Activated CD4-positive, alpha-beta memory T cell treated with anti-CD3 and anti-CD28 coated beads, Interleukin-2, amount 10 ng/mL, durations not matched to agents 7 days and 5 days (primary cell): ENCODE data around the gene PRR33. TPM values are rescaled to one million over a fixed set of nuclear protein-coding genes. Genes with fewer than 3 reads are reported as not detected.

Experiments
- CTCF ChIA-PET: fragments of 350-600 bp; sonication (Branson Sonifier 250); formaldehyde crosslinking; loops from one replicate; lab custom pipeline; 2021; ENCODE audit warnings: antibody characterized with exemption, inconsistent platforms; lab: Charles Lee
- POLR2A ChIA-PET: fragments of 350-600 bp; sonication (Branson Sonifier 250); formaldehyde crosslinking; loops from one replicate; lab custom pipeline; 2021; ENCODE audit warnings: antibody characterized with exemption; lab: Charles Lee
- DNase-seq: peaks from one replicate; pipeline ENCODE4 v3.0.0-alpha.2; 2020
- H3K27ac Mint-ChIP-seq: one replicate; pipeline ENCODE4 v1.8.0; 2021; ENCODE audit warnings: mild to moderate bottlenecking, mixed read lengths
- H3K27me3 Mint-ChIP-seq: one replicate; pipeline ENCODE4 v1.8.0; 2021; ENCODE audit warnings: mixed read lengths
- H3K36me3 Mint-ChIP-seq: one replicate; pipeline ENCODE4 v1.8.0; 2021; ENCODE audit warnings: low read depth, mixed read lengths
- H3K4me1 Mint-ChIP-seq: one replicate; pipeline ENCODE4 v1.8.0; 2021; ENCODE audit warnings: mixed read lengths
- H3K4me3 Mint-ChIP-seq: one replicate; pipeline ENCODE4 v1.8.0; 2021; ENCODE audit warnings: mild to moderate bottlenecking, mixed read lengths
- H3K9me3 Mint-ChIP-seq: one replicate; pipeline ENCODE4 v1.8.0; 2021; ENCODE audit warnings: mixed read lengths
- total RNA-seq, 2 experiments: library from RNA; stranded (reverse); gene quantifications; one replicate each; pipeline ENCODE4 v1.2.3, GENCODE V29; 2021

The PRR33 gene
- total RNA-seq, 2 experiments from 2014 or later: 0.08 TPM

DNA sequence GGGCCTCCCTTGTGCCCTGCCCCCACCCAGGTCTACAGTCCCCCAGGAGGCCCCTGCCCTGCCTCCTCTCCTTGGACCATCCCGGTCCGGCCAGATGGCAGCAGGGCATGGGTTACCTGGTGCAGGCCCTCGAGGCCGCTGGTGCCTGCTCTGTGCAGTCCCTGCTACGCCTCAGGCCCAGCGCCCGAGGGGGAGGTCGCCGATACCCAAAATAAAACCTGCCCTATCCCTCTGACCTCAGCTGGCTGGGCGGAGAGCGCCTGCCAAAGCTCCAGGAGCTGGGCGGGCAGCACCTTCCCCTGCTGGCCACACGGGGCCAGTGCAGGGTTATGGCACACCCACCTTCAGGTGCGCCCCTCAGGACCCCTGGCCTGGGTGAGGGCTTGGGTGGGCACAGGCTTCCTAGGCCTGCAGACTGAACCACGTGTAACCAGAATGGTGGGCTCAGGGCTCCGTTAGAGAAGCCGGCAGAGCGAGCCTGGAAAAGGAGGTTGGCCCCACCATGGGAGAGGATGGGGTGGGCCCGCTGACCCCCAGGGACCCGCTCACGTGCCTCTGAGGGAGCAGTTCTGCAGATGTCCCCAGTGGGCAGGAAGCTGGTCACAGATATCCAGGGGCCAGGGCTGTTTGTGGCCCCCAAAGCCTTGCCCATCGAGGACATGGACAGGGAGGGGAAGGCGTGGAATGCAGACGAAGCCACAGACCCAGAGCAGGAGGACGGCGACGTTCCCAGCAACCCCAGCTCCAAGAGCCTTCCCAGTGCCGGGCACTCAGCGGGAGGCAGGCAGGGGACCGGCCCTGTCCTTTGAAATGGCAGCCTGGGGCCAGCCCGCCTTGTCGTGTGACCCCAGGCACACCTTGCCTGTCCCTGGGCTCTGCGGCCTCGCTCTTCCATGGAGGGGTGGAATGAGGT, 26.1 kb upstream of the PRR33 start:
- Mint-ChIP-seq H3K4me3 (no peak overlapping the region), H3K27me3 (peaks cover 3% of the 10 kb centered on the region), H3K4me1 (peaks cover 13% of the 10 kb centered on the region), H3K27ac (no peak overlapping the region), H3K9me3 (peaks cover 10% of the 10 kb centered on the region), H3K36me3 (peaks cover 2% of the 10 kb centered on the region)
- no peak for DNase-seq
- ChIA-PET CTCF (interaction anchor here (0.7 to 1.4 kb wide), 3 partner anchors 26 to 64 kb away, joined by 3 read pairs; partner anchors contain the start of gene PRR33), POLR2A (interaction anchor here (0.8 to 2.6 kb wide), 5 partner anchors 15 to 265 kb away, joined by 3 to 39 read pairs (median 4); partner anchors contain the start of genes LSP1 and PRR33)

DNA sequence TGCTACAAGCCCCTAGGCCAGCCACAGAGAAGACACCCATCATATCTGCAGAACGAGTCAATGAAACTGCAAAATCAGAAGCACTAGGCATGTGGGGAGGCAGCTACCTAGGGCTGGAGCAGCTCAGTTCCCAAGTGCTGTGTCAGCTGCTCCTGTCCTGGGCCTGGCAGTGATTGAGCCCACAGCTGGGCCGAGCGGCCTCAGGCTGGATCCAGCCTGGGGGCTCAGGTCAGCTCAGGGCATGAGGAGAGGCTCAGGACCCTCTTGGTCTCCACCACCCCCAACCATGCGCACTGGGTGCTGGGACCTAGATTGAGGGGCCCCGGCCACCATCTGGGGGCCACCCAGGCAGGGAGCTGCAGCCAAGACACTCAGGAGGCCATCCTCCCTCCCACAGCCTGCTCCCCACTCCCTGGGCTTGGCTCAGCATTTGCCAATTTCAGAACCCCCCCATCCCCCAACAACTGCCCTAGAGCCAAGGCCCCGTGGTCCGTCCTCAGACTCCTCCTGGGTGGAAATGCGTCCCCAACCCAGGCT, 25.4 kb upstream of the PRR33 start:
- POLR2A ChIA-PET: interaction anchor here (0.8 to 2.6 kb wide), 6 partner anchors 16 to 264 kb away, joined by 3 to 39 read pairs (median 4); partner anchors contain the start of genes LSP1 and PRR33
- CTCF ChIA-PET: interaction anchor here (0.7 to 1.4 kb wide), 4 partner anchors 25 to 63 kb away, joined by 3 to 4 read pairs (median 3); partner anchors contain the start of gene PRR33
- H3K27ac Mint-ChIP-seq: no peak overlapping the region
- H3K27me3 Mint-ChIP-seq: peaks cover 6% of the 10 kb centered on the region
- no peak overlapping the region for H3K4me3 Mint-ChIP-seq
- DNase-seq: no peak
- peaks cover 10% of the 10 kb centered on the region for H3K9me3 Mint-ChIP-seq
- peaks cover 12% of the 10 kb centered on the region for H3K4me1 Mint-ChIP-seq
- H3K36me3 Mint-ChIP-seq: peaks cover 2% of the 10 kb centered on the region

DNA sequence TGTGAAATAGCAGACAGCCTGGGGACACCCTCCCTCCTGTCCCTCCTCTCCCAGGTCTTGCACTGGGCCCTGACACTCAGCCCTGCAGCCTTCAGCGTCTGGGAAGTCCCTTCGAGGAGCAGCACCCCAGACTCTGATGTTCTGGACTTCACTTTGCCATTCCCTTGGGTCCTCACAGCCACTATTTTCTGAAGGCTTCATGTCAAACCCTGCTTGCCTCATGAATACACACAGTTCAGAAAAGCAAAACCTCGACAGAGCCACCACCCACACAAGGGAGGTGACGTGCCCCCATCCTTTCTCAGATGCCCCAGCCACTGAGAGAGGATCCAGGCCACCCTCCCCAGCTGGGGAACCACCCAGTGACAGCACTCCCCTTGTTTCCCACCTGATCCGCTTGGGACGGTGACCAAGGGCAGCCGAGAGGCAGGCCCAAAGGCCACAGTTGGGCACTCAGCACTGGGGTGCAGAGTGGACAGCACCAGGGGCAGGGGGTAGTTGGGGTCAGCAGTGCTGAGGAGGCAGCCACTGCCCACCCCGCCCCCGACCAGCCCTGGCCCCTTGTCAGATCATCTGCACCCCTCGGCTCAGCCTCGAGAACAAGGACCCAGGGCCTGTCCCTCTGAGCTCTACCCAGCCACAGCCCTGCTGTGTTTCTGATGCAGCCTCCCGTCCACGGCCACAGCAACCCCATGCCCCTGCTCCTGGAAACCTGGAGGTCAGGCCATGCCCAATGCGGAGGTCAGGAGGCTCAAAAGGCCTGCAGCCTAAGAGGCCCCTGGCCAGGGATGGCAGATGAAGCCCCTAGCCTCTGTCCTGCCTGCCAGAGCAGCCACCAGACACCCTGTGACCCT, 24.7 kb upstream of the PRR33 start:
- no peak for DNase-seq
- Mint-ChIP-seq H3K27ac (no peak overlapping the region), H3K4me1 (peaks cover 12% of the 10 kb centered on the region), H3K27me3 (peaks cover 7% of the 10 kb centered on the region), H3K9me3 (peaks cover 10% of the 10 kb centered on the region), H3K4me3 (no peak overlapping the region), H3K36me3 (peaks cover 2% of the 10 kb centered on the region)
- ChIA-PET CTCF (interaction anchor here (1.0 to 1.4 kb wide), 2 partner anchors 25 to 34 kb away, joined by 3 to 4 read pairs; partner anchors contain the start of gene PRR33), POLR2A (interaction anchor here (0.6 to 2.6 kb wide), 7 partner anchors 17 to 263 kb away, joined by 3 to 39 read pairs (median 3); partner anchors contain the start of genes LSP1 and PRR33)

DNA sequence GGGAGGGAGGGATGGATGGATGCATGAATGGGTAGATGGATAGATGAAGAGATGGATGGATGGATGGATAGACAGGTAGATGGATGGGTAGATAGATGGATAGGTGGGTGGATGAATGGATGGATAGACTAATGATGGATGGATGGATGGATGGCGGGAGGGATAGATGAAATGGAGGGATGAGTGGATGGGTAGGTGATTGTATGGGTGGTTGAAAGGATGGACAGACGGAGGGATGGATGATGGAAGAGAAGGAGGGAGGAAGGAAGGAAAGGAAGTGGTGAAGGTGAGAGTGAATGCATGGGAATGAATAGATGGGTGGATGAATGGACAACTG, 24.1 kb upstream of the PRR33 start:
- Mint-ChIP-seq H3K4me3 (no peak overlapping the region), H3K9me3 (peaks cover 10% of the 10 kb centered on the region), H3K27me3 (peaks cover 11% of the 10 kb centered on the region), H3K36me3 (peaks cover 2% of the 10 kb centered on the region), H3K27ac (no peak overlapping the region), H3K4me1 (peaks cover 12% of the 10 kb centered on the region)
- POLR2A ChIA-PET: interaction anchor here (2.6 kb wide), 1 partner anchor 26 kb away, joined by 39 read pairs; the partner anchor contains the start of gene PRR33
- CTCF ChIA-PET: no interaction called here
- no peak for DNase-seq

DNA sequence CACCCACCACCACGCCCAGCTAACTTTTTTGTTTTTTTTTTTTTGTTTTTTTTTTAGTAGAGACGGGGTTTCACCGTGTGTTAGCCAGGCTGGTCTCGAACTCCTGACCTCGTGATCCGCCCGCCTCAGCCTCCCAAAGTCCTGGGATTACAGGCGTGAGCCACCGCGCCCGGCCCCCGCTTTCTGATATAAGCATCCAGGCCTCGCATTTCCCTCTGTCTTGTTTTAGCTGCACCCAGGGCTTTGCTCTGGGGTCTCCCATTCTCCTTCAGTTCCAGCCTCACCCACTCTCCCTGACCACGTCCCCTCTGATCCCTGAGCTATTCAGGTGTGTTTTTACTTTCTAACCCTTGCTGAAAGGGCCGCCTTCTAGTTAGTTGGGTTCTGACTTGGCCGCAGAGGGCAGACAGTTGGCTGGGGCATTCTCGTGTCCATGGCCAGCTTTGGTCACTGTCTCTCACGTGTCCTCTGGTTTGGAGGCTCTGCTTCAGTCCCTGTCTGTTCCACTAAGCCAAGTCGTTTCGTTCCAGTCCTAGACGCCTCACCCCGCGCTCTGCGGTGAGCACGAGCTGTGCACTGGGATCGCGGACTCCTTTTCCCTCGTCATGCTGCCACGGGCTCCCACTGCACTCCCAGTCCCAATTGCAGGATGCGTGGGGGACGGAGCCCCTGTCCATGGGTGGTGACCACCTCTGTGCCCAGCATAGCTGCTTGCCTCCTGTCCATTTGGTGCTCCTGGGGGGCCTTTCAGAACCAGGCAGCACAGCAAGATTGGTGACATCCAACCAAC, 21.8 kb upstream of the PRR33 start:
- H3K27ac Mint-ChIP-seq: no peak overlapping the region
- peaks cover 2% of the 10 kb centered on the region for H3K36me3 Mint-ChIP-seq
- peaks cover 18% of the 10 kb centered on the region for H3K27me3 Mint-ChIP-seq
- H3K4me3 Mint-ChIP-seq: no peak overlapping the region
- DNase-seq: no peak
- ChIA-PET POLR2A (no interaction called here), CTCF (no interaction called here)
- H3K9me3 Mint-ChIP-seq: peaks cover 10% of the 10 kb centered on the region
- peaks cover 12% of the 10 kb centered on the region for H3K4me1 Mint-ChIP-seq

DNA sequence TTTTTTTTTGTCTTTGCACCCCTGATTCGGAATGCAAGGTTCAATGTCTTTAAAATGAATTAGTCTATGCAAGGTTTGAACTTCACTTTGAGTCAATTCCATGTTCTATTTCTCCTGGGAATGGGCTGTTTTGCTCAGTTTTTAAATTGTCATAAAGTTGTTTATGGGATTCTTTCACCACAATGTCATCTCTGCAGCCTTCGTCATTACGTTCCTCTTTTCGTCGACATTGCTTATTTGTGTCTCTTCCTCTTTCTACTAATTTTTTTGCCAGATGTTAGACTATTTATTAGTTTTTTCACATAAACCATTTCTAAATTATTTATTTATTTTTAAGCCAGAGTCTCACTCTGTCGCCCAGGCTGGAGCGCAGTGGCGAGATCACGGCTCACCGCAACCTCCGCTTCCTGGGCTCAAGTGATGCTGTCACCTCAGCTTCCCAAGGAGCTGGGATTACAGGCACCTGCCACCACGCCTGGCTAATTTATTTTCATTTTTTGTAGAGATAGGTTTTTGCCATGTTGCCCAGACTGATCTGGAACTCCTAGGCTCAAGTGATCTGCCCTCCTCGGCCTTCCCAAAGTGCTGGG, 20.7 kb upstream of the PRR33 start:
- no peak overlapping the region for H3K4me3 Mint-ChIP-seq
- POLR2A ChIA-PET: no interaction called here
- H3K27ac Mint-ChIP-seq: no peak overlapping the region
- CTCF ChIA-PET: no interaction called here
- peaks cover 2% of the 10 kb centered on the region for H3K36me3 Mint-ChIP-seq
- peaks cover 10% of the 10 kb centered on the region for H3K9me3 Mint-ChIP-seq
- H3K27me3 Mint-ChIP-seq: peaks cover 21% of the 10 kb centered on the region
- peaks cover 12% of the 10 kb centered on the region for H3K4me1 Mint-ChIP-seq
- DNase-seq: no peak

DNA sequence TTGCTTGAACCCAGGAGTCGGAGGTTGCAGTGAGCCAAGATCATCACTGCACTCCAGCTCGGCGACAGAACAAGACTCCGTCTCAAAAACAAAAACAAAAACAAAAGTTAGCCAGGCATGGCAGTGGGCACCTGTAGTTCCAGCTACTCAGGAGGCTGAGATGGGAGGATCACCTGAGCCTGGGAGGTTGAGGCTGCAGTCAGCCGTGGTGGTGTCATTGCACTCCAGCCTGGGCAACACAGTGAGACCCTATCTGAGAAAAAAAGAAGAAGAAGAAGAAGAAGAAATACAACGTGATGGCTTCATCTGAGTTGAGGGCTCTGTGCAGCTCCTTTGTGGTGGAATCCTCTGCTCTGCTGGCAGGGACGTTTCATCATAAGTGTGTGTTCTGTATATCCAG, 17.8 kb upstream of the PRR33 start:
- H3K27ac Mint-ChIP-seq: no peak overlapping the region
- H3K4me3 Mint-ChIP-seq: no peak overlapping the region
- peaks cover 2% of the 10 kb centered on the region for H3K4me1 Mint-ChIP-seq
- no peak for DNase-seq
- peaks cover 32% of the 10 kb centered on the region for H3K27me3 Mint-ChIP-seq
- no peaks in the 10 kb centered on the region for H3K36me3 Mint-ChIP-seq
- ChIA-PET CTCF (no interaction called here), POLR2A (no interaction called here)
- peaks cover 2% of the 10 kb centered on the region for H3K9me3 Mint-ChIP-seq

DNA sequence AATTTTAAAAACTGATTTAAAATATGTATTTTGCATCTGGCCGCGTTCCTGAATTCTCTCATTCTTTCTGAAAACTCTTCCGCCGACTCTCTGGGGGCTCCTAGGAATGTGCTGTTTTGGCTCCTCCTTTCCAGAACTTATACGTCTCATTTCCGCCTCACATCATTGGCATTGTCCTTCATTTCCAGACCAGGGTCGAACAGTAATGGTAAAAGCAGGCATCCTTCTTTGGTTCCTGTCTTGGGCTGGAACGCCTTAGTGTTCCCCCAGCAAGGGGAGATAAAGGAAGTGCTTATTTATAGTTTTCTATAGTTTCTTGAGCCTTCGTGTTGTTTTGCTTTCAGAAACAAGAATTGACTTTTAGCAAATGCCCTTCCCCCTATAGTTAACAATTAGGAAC, 16.9 kb upstream of the PRR33 start:
- Mint-ChIP-seq H3K27ac (no peak overlapping the region), H3K27me3 (peaks cover 29% of the 10 kb centered on the region), H3K9me3 (no peaks in the 10 kb centered on the region), H3K4me1 (no peaks in the 10 kb centered on the region), H3K36me3 (no peaks in the 10 kb centered on the region), H3K4me3 (no peak overlapping the region)
- ChIA-PET CTCF (no interaction called here), POLR2A (interaction anchor here (0.6 kb wide), 1 partner anchor 757 kb away, joined by 3 read pairs; no protein-coding TSS in a partner anchor)
- DNase-seq: no peak

DNA sequence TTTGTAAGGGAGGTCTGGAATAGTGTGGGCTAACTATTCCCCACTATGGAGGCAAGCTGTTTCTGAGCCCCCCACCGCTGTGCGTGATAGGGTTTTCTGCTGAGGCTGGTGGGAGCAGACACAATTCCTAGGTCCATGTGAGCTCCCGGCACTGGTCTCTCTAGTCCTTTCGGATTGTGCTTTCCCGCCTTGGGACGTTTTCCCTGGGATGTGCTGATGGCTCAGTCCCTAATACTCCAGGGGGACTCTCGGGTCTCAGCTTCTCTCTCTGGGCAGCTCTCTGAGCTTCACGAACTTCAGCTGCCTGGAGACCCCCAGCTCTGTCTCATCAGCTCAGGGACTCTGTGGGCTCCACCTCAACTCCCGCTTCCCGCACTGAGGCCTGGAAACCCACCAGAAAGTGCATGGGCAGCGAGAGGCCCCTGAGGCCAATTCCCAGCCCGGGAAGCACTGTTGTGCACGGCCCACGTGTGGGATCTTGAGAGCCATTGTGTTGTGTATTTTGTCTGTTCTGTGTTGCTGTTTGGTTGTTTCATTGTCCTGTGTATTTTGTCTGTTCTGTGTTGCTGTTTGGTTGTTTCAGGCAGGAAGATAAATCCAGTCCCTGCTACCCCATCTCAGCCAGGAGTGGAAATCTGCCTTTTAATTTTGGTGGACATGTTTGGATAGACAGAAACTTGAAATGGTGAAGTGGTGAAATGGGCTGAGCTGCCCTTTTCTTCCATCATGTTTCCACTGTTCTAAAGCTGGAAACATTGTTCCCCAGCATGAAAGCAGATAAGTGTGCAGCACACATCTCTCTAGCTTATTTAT, 15.1 kb upstream of the PRR33 start:
- Mint-ChIP-seq H3K27ac (no peak overlapping the region), H3K4me1 (no peaks in the 10 kb centered on the region), H3K36me3 (no peaks in the 10 kb centered on the region), H3K27me3 (peaks cover 27% of the 10 kb centered on the region), H3K4me3 (no peak overlapping the region), H3K9me3 (no peaks in the 10 kb centered on the region)
- ChIA-PET CTCF (interaction anchor here (0.9 to 1.9 kb wide), 2 partner anchors 25 to 254 kb away, joined by 4 to 8 read pairs; no protein-coding TSS in a partner anchor), POLR2A (no interaction called here)
- no peak for DNase-seq

DNA sequence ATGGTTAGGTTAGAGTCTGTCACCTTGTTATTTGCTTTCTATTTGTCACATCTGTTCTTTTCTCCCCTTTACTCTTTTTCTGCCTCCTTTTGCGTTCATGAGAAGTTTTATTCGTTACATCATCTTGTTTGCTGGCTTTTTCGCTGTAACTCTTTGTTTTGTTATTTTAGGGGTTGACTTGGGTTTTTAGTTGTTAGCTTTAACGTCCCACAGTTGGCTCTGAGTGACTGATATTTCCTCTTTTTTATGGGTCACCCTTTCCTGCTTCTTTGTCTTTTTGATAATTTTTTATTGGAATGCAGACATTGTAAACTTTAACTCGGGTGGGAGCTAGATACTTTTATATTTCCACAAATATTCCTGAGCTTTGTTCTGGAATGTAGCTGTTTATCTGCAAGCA, 14.5 kb upstream of the PRR33 start:
- no peak for DNase-seq
- H3K36me3 Mint-ChIP-seq: no peaks in the 10 kb centered on the region
- H3K27ac Mint-ChIP-seq: no peak overlapping the region
- H3K9me3 Mint-ChIP-seq: no peaks in the 10 kb centered on the region
- no peaks in the 10 kb centered on the region for H3K4me1 Mint-ChIP-seq
- peaks cover 26% of the 10 kb centered on the region for H3K27me3 Mint-ChIP-seq
- ChIA-PET CTCF (interaction anchor here (0.9 to 1.9 kb wide), 2 partner anchors 24 to 254 kb away, joined by 4 to 8 read pairs; no protein-coding TSS in a partner anchor), POLR2A (no interaction called here)
- H3K4me3 Mint-ChIP-seq: no peak overlapping the region

DNA sequence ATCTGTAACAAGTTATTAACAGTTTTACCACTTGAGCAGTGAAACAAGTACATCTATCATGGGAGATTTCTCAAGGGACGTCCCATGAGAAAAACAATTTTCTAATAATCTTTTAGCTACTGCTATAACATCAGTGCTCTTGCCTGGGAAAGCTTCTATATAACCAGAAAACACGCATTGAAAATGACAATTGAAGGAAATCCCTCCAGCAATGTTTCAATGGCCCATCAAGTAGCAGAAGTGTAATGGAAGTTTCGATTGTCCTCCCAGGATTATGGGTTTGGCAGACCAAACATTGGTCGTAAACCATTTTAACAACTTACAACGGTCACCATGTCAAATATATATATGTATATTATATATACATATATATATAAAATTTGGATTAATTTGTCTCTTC, 8.0 kb upstream of the PRR33 start:
- ChIA-PET CTCF (interaction anchor here (0.6 to 1.2 kb wide), 3 partner anchors 17 to 247 kb away, joined by 3 read pairs; no protein-coding TSS in a partner anchor), POLR2A (no interaction called here)
- H3K4me3 Mint-ChIP-seq: no peak overlapping the region
- no peaks in the 10 kb centered on the region for H3K4me1 Mint-ChIP-seq
- no peak overlapping the region for H3K27ac Mint-ChIP-seq
- H3K9me3 Mint-ChIP-seq: no peaks in the 10 kb centered on the region
- H3K27me3 Mint-ChIP-seq: peaks cover 30% of the 10 kb centered on the region
- no peak for DNase-seq
- H3K36me3 Mint-ChIP-seq: no peaks in the 10 kb centered on the region
